Omental fat pad (tissue), 4 donors: ENCODE data around the gene NMUR1. TPM values are rescaled to one million over a fixed set of nuclear protein-coding genes. Genes with fewer than 3 reads are reported as not detected.
"Not testable (repeated sequence)": the region's sequence is repeated elsewhere in the genome, so short reads cannot be mapped to it uniquely, and the experiment has no call there.

Experiments used
- ATAC-seq: fragments of 150-250 bp; one replicate; pipeline ENCODE4 v1.9.1; 2016; ENCODE audit warnings: mild to moderate bottlenecking, moderate library complexity; ENCODE audit not compliant: low FRiP score
- DNase-seq: peaks from one replicate; pipeline ENCODE4 v3.0.0-alpha.2; 2019; ENCODE audit warnings: low spot score
- total RNA-seq, 4 donors: library from RNA; depleted of rRNA; stranded (reverse); fragments of >200 nt; gene quantifications; one replicate each; pipeline ENCODE4 v1.1.0, GENCODE V29; 2016
- TF ChIP-seq, protein P1 (sequence below), 3 donors: fragments of 450-650 bp; IDR thresholded peaks; one replicate each; pipeline ENCODE4 v1.5.1; 2016 to 2017; ENCODE audit warnings: antibody characterized with exemption in 3 of 3, mild to moderate bottlenecking in 3 of 3, moderate library complexity in 2 of 3

The NMUR1 gene
- total RNA-seq, 4 donors from 2014 or later = 0.65 to 2.5 (median 1.4) TPM

DNA sequence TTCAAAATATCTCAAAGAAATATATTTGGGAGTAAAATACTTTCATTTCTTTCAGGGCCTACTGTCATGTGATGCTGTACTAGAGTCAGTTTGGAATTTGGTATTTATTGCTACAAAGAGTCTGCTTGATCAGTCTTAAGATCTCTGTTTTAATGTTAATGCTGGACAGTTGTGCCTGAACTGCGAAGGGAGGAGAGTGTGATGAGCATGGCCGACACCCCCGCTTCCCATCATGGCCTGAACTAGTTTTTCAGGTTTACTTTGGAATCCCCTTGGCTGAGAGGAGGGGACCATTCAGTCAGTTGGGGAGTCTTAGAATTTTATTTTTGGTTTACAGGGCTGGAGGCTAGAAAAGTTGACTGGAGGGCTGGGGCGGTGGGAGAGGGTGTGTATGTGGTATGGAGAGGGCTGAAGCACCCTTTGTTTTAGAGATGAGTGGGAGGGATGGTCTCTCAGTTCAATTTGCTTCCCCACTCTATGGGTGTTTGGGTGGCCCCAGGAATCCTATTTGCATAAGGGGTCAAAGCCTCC is 41.5 kb upstream of the NMUR1 start:
- ATAC-seq (no peak), DNase-seq (no peak)
- TF ChIP-seq, protein P1, sequence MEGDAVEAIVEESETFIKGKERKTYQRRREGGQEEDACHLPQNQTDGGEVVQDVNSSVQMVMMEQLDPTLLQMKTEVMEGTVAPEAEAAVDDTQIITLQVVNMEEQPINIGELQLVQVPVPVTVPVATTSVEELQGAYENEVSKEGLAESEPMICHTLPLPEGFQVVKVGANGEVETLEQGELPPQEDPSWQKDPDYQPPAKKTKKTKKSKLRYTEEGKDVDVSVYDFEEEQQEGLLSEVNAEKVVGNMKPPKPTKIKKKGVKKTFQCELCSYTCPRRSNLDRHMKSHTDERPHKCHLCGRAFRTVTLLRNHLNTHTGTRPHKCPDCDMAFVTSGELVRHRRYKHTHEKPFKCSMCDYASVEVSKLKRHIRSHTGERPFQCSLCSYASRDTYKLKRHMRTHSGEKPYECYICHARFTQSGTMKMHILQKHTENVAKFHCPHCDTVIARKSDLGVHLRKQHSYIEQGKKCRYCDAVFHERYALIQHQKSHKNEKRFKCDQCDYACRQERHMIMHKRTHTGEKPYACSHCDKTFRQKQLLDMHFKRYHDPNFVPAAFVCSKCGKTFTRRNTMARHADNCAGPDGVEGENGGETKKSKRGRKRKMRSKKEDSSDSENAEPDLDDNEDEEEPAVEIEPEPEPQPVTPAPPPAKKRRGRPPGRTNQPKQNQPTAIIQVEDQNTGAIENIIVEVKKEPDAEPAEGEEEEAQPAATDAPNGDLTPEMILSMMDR (IDR thresholded peaks at IDR 0.05) = no peak

DNA sequence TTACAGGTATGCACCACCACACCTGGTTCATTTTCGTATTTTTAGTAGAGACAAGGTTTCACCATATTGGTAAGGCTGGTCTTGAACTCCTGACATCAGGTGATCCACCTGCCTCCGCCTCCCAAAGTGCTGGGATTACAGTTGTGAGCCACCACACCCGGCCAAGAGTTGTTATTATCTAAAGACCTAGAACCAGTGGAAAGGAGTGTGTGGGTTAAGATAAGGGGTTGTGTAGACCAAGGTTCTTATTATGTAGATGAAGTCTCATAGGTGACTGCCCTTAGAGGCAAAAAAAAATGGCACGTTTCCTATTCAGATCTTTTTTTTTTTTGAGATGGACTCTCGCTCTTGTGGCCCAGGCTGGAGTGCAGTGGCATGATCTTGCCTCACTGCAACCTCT is 40.7 kb upstream of the NMUR1 start:
- not testable (repeated sequence) for DNase-seq, ATAC-seq

DNA sequence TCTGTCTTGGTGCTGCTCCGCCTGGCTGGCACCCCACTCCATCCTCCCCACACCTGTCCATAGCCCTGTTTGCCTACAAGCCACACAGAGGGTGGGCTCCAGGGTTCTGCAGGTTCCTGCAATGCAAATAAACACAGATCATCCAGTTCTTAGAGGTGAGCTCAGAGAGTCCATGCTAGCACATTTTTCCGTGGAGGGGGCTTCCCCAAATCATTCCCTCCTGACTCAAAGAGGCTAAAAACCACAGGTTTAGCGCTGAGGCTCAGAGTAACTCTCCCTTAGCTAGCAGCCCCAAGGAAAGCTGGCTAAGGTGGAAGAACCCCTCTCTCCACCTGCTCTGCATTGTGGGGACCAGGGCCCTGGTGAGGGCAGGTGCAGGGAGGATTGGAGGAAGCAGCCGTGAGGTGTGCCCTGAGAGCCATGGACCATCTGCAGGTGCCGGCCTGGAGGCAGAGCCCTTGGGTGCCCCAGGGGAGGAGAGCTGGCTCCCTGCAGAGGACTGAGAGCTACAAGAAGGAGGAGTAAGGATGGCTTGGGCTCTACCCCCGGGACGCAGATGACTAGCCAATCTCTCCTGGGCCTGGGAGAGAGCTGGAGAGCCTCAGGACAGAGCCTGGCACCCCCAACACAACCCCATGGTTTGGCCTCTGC is 38.7 kb upstream of the NMUR1 start:
- DNase-seq (no peak), ATAC-seq (no peak)
- TF ChIP-seq, protein P1 (IDR thresholded peaks at IDR 0.05) = no peak

DNA sequence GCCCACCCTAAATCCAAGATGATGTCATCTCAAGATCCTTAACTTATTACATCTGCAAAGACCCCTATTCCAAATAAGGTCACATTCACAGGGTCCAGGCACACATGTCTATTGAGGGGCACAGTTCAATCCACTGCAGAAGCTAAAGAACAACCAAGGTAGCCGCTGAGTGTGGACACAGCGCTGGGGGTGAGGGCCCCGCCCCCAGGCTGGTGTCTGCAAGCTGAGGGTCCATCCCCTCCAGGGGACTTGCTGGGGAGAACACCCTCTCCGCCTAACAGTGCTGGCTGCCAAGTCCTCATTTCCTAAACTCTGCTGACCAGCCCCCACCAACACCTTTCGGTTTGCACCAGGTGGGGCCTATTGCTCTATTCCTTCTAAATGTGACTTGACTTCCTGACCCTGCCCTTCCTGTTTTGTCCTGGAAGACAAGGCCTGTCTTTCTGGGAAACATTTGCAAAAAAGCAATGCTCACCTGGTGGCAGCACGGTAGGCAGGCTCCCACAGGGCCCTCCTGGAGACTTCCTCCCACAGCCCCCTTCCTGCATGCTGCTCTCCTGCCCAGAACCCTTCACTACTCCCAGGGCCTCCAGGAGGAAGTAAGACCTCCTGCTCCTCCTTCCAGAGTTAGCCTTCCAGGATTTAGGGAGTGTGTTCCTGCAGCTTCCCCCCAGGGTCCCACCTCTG is 38.0 kb upstream of the NMUR1 start:
- DNase-seq (no peak), ATAC-seq (no peak)
- TF ChIP-seq, protein P1 (IDR thresholded peaks at IDR 0.05) = no peak

DNA sequence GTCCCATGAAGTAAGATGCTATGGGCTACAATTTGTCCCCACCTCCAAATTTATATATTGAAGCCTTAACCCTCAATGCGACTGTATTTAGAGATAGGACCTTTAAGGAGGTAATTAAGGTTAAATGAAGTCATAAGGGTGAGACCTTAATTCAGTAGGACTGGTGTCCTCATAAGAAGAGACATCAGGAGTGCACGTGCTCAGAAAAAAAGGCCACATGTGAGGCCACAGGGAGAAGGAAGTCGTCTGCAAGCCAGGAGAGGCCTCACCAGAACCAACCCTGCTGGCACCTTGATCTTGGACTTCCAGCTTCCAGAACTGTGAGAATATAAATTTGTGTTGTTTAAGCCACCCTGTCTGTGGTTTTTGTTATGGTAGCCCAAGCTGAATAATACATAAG is 36.9 kb upstream of the NMUR1 start:
- TF ChIP-seq, protein P1 (IDR thresholded peaks at IDR 0.05) = no peak
- ATAC-seq (no peak), DNase-seq (no peak)

DNA sequence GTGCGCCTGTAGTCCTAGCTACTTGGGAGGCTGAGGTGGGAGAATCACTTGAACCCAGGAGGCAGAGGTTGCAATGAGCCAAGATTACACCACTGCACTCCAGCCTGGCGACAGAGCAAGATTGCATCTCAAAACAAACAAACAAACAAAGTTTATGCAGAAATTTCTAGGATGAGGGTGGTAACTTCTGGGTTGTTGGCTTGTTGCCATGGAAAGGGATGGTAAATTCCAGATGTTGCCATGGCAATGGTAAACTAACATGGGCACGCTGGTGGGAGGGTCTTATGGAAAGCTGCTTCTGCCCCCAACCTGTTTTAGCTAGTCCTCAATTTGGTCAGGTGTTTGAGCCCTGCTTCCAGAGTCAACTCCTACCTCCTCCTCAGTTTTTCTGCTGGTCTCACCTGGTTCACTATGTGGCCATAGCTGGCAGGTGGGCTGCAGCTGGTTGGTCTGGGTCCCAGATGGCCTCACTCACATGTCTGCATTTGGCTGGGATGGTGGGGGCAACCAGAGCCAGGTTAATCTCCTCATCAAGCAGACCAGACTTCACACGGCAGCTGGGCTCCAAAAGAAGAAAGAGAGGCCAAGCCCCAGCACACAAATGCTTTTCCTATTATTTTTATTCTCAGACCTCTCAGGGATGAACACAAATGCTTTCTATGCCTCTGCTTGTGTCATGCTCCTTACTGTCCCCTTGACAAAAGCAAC is 35.8 kb upstream of the NMUR1 start:
- TF ChIP-seq, protein P1 (IDR thresholded peaks at IDR 0.05) = no peak
- DNase-seq (no peak), ATAC-seq (no peak)

DNA sequence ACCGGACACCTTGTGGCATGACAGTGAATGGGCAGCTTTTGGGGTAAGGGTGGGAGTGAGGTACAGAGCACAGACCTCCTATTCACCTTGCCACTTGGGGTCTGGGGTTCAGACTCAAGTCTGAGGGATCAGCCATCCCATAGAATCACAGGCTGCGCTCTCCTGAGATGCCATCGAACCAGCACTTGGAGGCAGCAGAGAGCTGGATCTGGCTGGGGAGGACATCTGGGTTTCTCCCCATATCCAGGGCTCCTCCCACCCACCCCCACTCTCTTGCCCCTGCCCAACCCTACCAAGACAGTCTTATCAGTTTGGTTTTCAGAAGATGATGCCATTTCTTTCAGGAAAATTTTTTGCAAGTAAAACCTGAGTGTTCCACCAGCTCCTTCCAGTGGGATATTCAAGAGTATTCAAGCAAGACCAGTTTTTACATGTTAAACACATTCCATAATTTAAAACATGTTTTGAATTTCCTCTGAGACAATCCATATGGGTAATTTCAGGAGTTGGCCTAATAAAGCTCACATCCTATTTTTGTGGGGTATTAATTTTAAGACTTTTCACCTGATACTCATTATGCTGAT is 33.2 kb upstream of the NMUR1 start:
- ATAC-seq (peak; percentile 96), DNase-seq (no peak)
- TF ChIP-seq, protein P1 (IDR thresholded peaks at IDR 0.05) = no peak
